OCI-LY7 (cell line): Measurements from ENCODE around the gene MPEG1. TPM values are rescaled to one million over a fixed set of nuclear protein-coding genes. Genes with fewer than 3 reads are reported as not detected.

Experiments used
- BruUV-seq: library from RNA; stranded (reverse); fragments of 400-500 nt; replicated peaks from 2 replicates; lab custom pipeline; 2021; lab: Mats Ljungman, UMichigan
- CTCF ChIA-PET: fragments of 300-600 bp; sonication (Branson Sonifier 250); formaldehyde crosslinking; loops from one replicate; lab custom pipeline; 2022; ENCODE audit warnings: antibody characterized with exemption; ENCODE audit not compliant: unreplicated experiment; lab: Charles Lee
- POLR2A ChIA-PET: fragments of 300-600 bp; sonication (Branson Sonifier 250); formaldehyde crosslinking; loops from one replicate; lab custom pipeline; 2022; ENCODE audit warnings: antibody characterized with exemption; lab: Charles Lee
- DNase-seq: peaks from one replicate; pipeline ENCODE4 v3.0.0-alpha.2; 2015; ENCODE audit warnings: low spot score
- H2AFZ ChIP-seq: fragments of 200-600 bp; sonication (generic), shearing (Covaris generic); 2 replicates; pipeline ENCODE4 v1.6.1; 2014; ENCODE audit warnings: mild to moderate bottlenecking, antibody characterized with exemption, low read length, moderate library complexity
- H3K27ac ChIP-seq: fragments of 200-600 bp; sonication (generic); 2 replicates; pipeline ENCODE4 v1.5.1; 2014; ENCODE audit warnings: mixed run types, low read depth, mild to moderate bottlenecking, moderate library complexity, low read length, inconsistent platforms; ENCODE audit not compliant: poor library complexity, severe bottlenecking
- H3K36me3 ChIP-seq: fragments of 200-600 bp; sonication (generic); 2 replicates; pipeline ENCODE4 v1.6.1; 2014; ENCODE audit warnings: mild to moderate bottlenecking, antibody characterized with exemption, low read length, moderate library complexity, mixed read lengths; ENCODE audit not compliant: insufficient read depth
- H3K4me1 ChIP-seq: fragments of 200-600 bp; sonication (generic); 2 replicates; pipeline ENCODE4 v1.5.1; 2014; ENCODE audit warnings: mild to moderate bottlenecking, low read length; ENCODE audit not compliant: insufficient read depth, poor library complexity, severe bottlenecking
- H3K4me2 ChIP-seq: fragments of 200-600 bp; sonication (generic); 2 replicates; pipeline ENCODE4 v1.6.1; 2014; ENCODE audit warnings: mild to moderate bottlenecking, low read length
- H3K4me3 ChIP-seq: fragments of 200-600 bp; sonication (generic); 2 replicates; pipeline ENCODE4 v1.5.1; 2014; ENCODE audit warnings: mild to moderate bottlenecking, low read depth, low read length; ENCODE audit not compliant: poor library complexity, severe bottlenecking
- H3K79me2 ChIP-seq: fragments of 200-600 bp; sonication (generic); 2 replicates; pipeline ENCODE4 v1.6.1; 2016; ENCODE audit warnings: low read depth, mild to moderate bottlenecking, low read length, moderate library complexity, mixed read lengths; ENCODE audit not compliant: insufficient read depth
- H3K9me2 ChIP-seq: fragments of 200-600 bp; sonication (generic); 2 replicates; pipeline ENCODE4 v1.6.1; 2016; ENCODE audit warnings: mild to moderate bottlenecking, low read length, mixed read lengths; ENCODE audit not compliant: insufficient read depth
- H3K9me3 ChIP-seq: fragments of 200-600 bp; sonication (generic); 2 replicates; pipeline ENCODE4 v1.6.1; 2014; ENCODE audit warnings: mild to moderate bottlenecking, mixed run types, low read length, mixed read lengths
- H4K20me1 ChIP-seq: fragments of 200-600 bp; sonication (generic); 2 replicates; pipeline ENCODE4 v1.6.1; 2014; ENCODE audit warnings: mild to moderate bottlenecking, antibody characterized with exemption, low read length, moderate library complexity, mixed read lengths; ENCODE audit not compliant: insufficient read depth
- EZH2phosphoT487 ChIP-seq: fragments of 200-600 bp; sonication (generic); IDR thresholded peaks from 2 replicates; pipeline ENCODE4 v1.6.1; 2018; ENCODE audit warnings: low read depth, borderline replicate concordance, mild to moderate bottlenecking, mixed run types, antibody characterized with exemption, low read length, moderate library complexity, mixed read lengths
- intact Hi-C: fragments of 100-400 bp; cut with micrococcal nuclease; formaldehyde crosslinking; loops from one replicate; pipeline ENCODE4 v1.10.0; 2022; ENCODE audit not compliant: unreplicated experiment
- total RNA-seq, 2 experiments: library from RNA; depleted of rRNA in 1 of 2; stranded (reverse); fragments of >200 nt in 1 of 2; shearing (Covaris generic) in 1 of 2; gene quantifications; 2 replicates each; pipeline ENCODE4 v1.2.3, GENCODE V29; 2014 to 2022
- TF ChIP-seq, protein P1 (sequence below): fragments of 200-600 bp; sonication (generic); conservative IDR thresholded peaks from 2 replicates; pipeline ENCODE4 v1.5.1; 2014; ENCODE audit warnings: mild to moderate bottlenecking, antibody characterized with exemption, low read length, moderate library complexity, mixed read lengths

The MPEG1 gene
- total RNA-seq, 2 experiments from 2014 or later = 0.06 to 12.4 TPM

DNA sequence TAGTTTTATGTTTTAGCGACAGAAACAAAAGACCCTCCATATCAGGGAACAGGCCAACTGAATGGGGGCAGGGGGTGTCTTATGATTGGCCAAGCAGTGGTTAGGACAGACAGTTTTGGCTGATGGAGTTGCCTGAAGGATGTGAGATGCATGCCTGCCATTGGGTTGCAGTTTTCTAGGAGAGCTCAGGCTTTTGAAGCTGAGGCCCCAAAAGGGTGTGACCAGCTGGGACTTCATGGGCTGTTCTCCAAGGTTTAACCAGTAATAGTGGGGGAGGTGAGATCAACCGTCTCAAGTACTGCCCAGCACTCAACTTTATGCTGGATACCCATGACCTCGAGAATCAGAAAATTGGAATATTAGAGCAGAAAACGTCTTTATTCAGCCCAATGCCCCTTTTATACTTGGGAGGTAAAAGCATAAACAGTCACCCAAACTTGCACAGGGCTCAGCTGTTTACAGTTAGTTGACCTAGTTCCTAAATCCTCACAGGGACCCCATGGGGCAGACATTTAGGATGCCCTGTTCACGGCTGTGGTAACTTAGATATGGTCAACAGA lies 27.3 kb downstream of the MPEG1 start:
- Histone ChIP-seq H3K4me3 (no peak overlapping the region), H3K36me3 (no peaks in the 10 kb centered on the region; the same call in 1 of the 2 replicates), H3K27ac (no peak overlapping the region), H3K4me2 (no peak overlapping the region), H3K9me3 (no peaks in the 10 kb centered on the region), H3K79me2 (no peaks in the 10 kb centered on the region), H2AFZ (no peak overlapping the region), H3K9me2 (no peaks in the 10 kb centered on the region), H4K20me1 (no peaks in the 10 kb centered on the region), H3K4me1 (peaks cover 13% of the 10 kb centered on the region)
- intact Hi-C loops = no loop called here
- ChIA-PET CTCF (interaction anchor here (0.6 to 1.9 kb wide), 4 partner anchors 9 to 39 kb away, joined by 3 to 6 read pairs (median 3); no protein-coding TSS in a partner anchor), POLR2A (interaction anchor here (0.7 to 1.7 kb wide), 3 partner anchors 9 to 465 kb away, joined by 3 to 7 read pairs (median 5); partner anchors contain the start of gene DTX4)
- no peak for TF ChIP-seq EZH2phosphoT487
- TF ChIP-seq, protein P1, sequence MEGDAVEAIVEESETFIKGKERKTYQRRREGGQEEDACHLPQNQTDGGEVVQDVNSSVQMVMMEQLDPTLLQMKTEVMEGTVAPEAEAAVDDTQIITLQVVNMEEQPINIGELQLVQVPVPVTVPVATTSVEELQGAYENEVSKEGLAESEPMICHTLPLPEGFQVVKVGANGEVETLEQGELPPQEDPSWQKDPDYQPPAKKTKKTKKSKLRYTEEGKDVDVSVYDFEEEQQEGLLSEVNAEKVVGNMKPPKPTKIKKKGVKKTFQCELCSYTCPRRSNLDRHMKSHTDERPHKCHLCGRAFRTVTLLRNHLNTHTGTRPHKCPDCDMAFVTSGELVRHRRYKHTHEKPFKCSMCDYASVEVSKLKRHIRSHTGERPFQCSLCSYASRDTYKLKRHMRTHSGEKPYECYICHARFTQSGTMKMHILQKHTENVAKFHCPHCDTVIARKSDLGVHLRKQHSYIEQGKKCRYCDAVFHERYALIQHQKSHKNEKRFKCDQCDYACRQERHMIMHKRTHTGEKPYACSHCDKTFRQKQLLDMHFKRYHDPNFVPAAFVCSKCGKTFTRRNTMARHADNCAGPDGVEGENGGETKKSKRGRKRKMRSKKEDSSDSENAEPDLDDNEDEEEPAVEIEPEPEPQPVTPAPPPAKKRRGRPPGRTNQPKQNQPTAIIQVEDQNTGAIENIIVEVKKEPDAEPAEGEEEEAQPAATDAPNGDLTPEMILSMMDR = no peak
- no peak for DNase-seq
- no TSS peak for BruUV-seq

DNA sequence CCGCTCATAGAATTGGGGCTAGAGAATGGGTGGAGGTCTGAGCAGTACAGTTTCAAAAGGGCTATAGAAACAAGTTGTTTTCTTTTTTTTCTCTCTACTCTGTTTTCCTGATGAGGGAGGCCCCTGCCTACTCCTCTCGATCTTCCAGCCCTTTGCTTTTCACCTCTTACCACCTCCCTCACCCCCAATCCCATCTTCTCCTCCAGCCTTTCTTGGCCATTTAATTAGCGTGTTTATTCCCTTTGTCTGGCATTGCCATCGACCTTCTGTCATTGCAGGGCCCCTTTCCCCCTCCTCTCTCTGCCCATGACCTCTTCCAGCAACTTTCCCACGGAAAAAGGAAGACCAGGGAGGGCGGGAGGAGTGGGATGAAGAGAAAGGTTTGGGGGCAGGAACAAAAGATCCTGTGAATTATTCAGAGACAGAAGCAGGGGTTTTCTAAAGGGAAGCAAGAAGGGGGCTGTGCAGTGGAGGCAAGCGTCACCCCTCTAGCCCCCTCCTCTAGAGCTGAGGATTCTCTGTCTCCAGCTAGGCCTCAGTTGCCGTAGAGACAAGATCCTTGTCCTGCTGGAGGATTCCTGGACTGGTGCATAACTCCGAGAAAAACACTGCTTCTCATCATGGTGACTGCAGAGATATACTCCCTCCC lies 27.9 kb downstream of the MPEG1 start:
- Histone ChIP-seq H3K27ac (no peak overlapping the region), H4K20me1 (no peaks in the 10 kb centered on the region), H3K4me2 (no peak overlapping the region; the same call in 1 of the 2 replicates), H3K9me3 (no peaks in the 10 kb centered on the region), H3K9me2 (no peaks in the 10 kb centered on the region), H3K4me1 (peaks cover 13% of the 10 kb centered on the region), H3K79me2 (no peaks in the 10 kb centered on the region), H3K4me3 (no peak overlapping the region), H2AFZ (no peak overlapping the region), H3K36me3 (no peaks in the 10 kb centered on the region; the same call in 1 of the 2 replicates)
- ChIA-PET POLR2A (interaction anchor here (0.7 to 1.7 kb wide), 3 partner anchors 9 to 466 kb away, joined by 3 to 7 read pairs (median 5); partner anchors contain the start of gene DTX4), CTCF (interaction anchor here (0.6 to 1.2 kb wide), 2 partner anchors 13 to 18 kb away, joined by 3 read pairs; no protein-coding TSS in a partner anchor)
- TF ChIP-seq EZH2phosphoT487 = no peak
- TF ChIP-seq, protein P1 = no peak
- DNase-seq = no peak
- BruUV-seq = no TSS peak
- intact Hi-C loops = no loop called here
